A549 (cell line): ENCODE data around the gene CEP57L1.

Experiments used
- CBX8 ChIP-seq: fragments of 200-600 bp; sonication (generic); IDR thresholded peaks from 2 replicates; pipeline ENCODE4 v1.6.1; 2016
- CTCF ChIP-seq: fragments of >200 bp; sonication (Bioruptor Twin); formaldehyde crosslinking; IDR thresholded peaks from 3 replicates; pipeline ENCODE4 v1.5.1; 2016
- EP300 ChIP-seq, 2 experiments: fragments of >200 bp; sonication (Bioruptor Twin); formaldehyde crosslinking; IDR thresholded peaks; 2 replicates in 1 of 2; 3 replicates in 1 of 2; pipeline ENCODE4 v1.6.1; 2016 to 2017
- JUN ChIP-seq, 2 experiments: fragments of >200 bp; sonication (Bioruptor Twin); formaldehyde crosslinking; IDR thresholded peaks; 2 replicates in 1 of 2; 3 replicates in 1 of 2; pipeline ENCODE4 v1.6.1; 2016 to 2017
- KDM5A ChIP-seq: fragments of 200-600 bp; sonication (generic); IDR thresholded peaks from 2 replicates; pipeline ENCODE4 v1.6.1; 2016; ENCODE audit warnings: antibody characterized with exemption, mild to moderate bottlenecking
- MAX ChIP-seq: IDR thresholded peaks from 2 replicates; pipeline ENCODE4 v1.6.1; 2012
- MYC ChIP-seq: IDR thresholded peaks from 2 replicates; pipeline ENCODE4 v1.6.1; 2012; ENCODE audit warnings: mild to moderate bottlenecking, inconsistent platforms, low read length, improper control_type of control experiment, borderline replicate concordance
- POLR2A ChIP-seq: IDR thresholded peaks from 2 replicates; pipeline ENCODE4 v1.6.1; 2012; ENCODE audit warnings: mild to moderate bottlenecking, low read length
- RAD21 ChIP-seq, 2 experiments: fragments of >200 bp in 1 of 2; sonication (Bioruptor Twin) in 1 of 2; formaldehyde crosslinking in 1 of 2; IDR thresholded peaks in 1 of 2; conservative IDR thresholded peaks in 1 of 2; 2 replicates in 1 of 2; 3 replicates in 1 of 2; pipeline ENCODE4 v1.6.1; 2012 to 2018; ENCODE audit warnings: inconsistent platforms in 1 of 2
- RARB ChIP-seq: fragments of 250-450 bp; sonication (Bioruptor Pico); IDR thresholded peaks from 2 replicates; pipeline ENCODE4 v1.8.0; 2021; ENCODE audit warnings: mild to moderate bottlenecking, moderate library complexity
- REST ChIP-seq: fragments of 200-600 bp; sonication (generic); IDR thresholded peaks from 2 replicates; pipeline ENCODE4 v1.6.1; 2016; ENCODE audit warnings: antibody characterized with exemption, mild to moderate bottlenecking, moderate library complexity
- SMC3 ChIP-seq: fragments of >200 bp; sonication (Bioruptor Twin); formaldehyde crosslinking; IDR thresholded peaks from 3 replicates; pipeline ENCODE4 v1.6.1; 2018; ENCODE audit warnings: inconsistent platforms

- TF ChIP-seq CBX8, result no peak
- no peak for TF ChIP-seq CTCF
- TF ChIP-seq SMC3, result no peak
- no peak for TF ChIP-seq JUN (IDR thresholded peaks at IDR 0.05)
- no peak for TF ChIP-seq EP300 (IDR thresholded peaks at IDR 0.05)
- TF ChIP-seq REST, result no peak
- no peak for TF ChIP-seq RAD21 (conservative IDR thresholded peaks at IDR 0.05 in 1 of 2, IDR thresholded peaks at IDR 0.05 in 1 of 2)
- no peak for TF ChIP-seq MYC
- no peak for TF ChIP-seq POLR2A
- TF ChIP-seq MAX, result no peak
- no peak for TF ChIP-seq RARB (CRISPR knock-in tag)
- TF ChIP-seq KDM5A, result no peak
Measured at GRCh38 chr6:109081516-109082187, 13.7 kb upstream of the CEP57L1 start.
